Kidney capillary endothelial cell (primary cell): Measurements from ENCODE around the gene FAM83C.

Source experiments
- DNase-seq: peaks from one replicate; pipeline ENCODE4 v3.0.0-alpha.2; 2018; ENCODE audit warnings: low spot score

The FAM83C gene

GRCh38 chr20:35283441-35284266 is 8.6 kb downstream of the FAM83C start:
- no peak for DNase-seq

- no peak for DNase-seq
Observed at GRCh38 chr20:35281506-35282101, 10.6 kb downstream of the FAM83C start.

GRCh38 chr20:35280523-35280922 is 11.7 kb downstream of the FAM83C start:
- DNase-seq: no peak

GRCh38 chr20:35279533-35280174 is 12.6 kb downstream of the FAM83C start:
- DNase-seq: no peak

GRCh38 chr20:35279040-35279439 is 13.2 kb downstream of the FAM83C start:
- DNase-seq: no peak

- DNase-seq: peak; percentile 88
Observed at GRCh38 chr20:35277531-35278395, 14.5 kb downstream of the FAM83C start, which contains the start of gene MMP24OS. Gene MMP24OS (minus strand): TSS chr20:35278122. CDS start chr20:35277929, 193 bp downstream.

- no peak for DNase-seq
Observed at GRCh38 chr20:35277127-35277526, 15.1 kb downstream of the FAM83C start.

GRCh38 chr20:35276408-35276807 is 15.8 kb downstream of the FAM83C start:
- no peak for DNase-seq

- DNase-seq: no peak
Observed at GRCh38 chr20:35275741-35276251, 16.4 kb downstream of the FAM83C start.

GRCh38 chr20:35274172-35275092 is 17.8 kb downstream of the FAM83C start:
- DNase-seq: no peak

GRCh38 chr20:35273449-35274171 is 18.6 kb downstream of the FAM83C start:
- no peak for DNase-seq

- DNase-seq: no peak
Observed at GRCh38 chr20:35271904-35272303, 20.3 kb downstream of the FAM83C start.

GRCh38 chr20:35271073-35271882 is 20.9 kb downstream of the FAM83C start:
- no peak for DNase-seq

- DNase-seq: no peak
Observed at GRCh38 chr20:35270021-35270902, 22.0 kb downstream of the FAM83C start.

- DNase-seq: peak; percentile 48
Observed at GRCh38 chr20:35269055-35269781, 23.0 kb downstream of the FAM83C start.

GRCh38 chr20:35267092-35267491 is 25.1 kb downstream of the FAM83C start:
- DNase-seq: no peak

- DNase-seq: no peak
Observed at GRCh38 chr20:35264755-35265154, 27.5 kb downstream of the FAM83C start.
